GM12872 (cell line): ENCODE data around the gene VPS13D.

Experiments
- TF ChIP-seq, protein P1 (sequence below): IDR thresholded peaks from 3 replicates; pipeline ENCODE4 v1.5.1; 2011; ENCODE audit warnings: low read depth, mild to moderate bottlenecking, low read length, moderate library complexity; ENCODE audit not compliant: insufficient read depth

VPS13D gene

DNA sequence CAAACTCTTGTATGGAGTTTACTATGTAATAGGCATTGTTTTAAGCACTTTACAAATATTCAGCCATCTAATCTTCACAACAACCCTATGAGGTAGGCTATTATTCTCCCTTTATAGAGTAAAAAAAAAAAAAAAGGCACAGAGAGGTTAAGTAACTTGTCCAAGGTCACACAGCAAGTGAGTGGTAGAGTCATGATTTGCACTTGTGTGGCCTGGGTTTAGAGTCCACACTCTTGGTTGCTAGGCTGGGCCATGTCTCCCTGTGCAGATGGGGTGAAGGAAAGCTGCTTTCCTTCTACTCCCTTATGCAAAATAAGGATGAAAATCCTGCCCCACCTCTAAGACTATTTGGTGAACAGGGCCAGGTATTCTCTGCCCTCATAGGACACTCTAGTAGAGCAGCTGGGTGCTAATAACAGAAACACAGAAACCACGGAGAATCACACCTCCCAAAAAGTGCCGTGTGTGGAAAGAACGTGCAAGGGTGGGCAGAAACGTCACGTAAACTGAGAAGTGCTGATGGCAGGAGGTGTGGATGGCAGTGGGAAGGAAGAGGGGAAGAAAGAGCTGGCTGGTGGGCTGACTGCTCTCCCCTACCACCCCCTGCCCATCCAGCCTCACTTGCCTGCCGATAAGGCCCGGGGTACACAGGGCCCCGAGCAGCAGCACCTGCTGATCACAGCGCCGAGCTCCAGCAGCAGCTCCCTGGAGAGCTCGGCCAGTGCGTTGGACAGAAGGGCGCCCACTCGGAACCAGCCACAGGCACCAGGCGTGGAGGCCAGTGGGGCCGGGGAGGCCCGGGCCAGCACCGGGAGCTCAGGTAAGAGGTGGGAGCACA, 28.3 kb upstream of the VPS13D start:
- TF ChIP-seq, protein P1, sequence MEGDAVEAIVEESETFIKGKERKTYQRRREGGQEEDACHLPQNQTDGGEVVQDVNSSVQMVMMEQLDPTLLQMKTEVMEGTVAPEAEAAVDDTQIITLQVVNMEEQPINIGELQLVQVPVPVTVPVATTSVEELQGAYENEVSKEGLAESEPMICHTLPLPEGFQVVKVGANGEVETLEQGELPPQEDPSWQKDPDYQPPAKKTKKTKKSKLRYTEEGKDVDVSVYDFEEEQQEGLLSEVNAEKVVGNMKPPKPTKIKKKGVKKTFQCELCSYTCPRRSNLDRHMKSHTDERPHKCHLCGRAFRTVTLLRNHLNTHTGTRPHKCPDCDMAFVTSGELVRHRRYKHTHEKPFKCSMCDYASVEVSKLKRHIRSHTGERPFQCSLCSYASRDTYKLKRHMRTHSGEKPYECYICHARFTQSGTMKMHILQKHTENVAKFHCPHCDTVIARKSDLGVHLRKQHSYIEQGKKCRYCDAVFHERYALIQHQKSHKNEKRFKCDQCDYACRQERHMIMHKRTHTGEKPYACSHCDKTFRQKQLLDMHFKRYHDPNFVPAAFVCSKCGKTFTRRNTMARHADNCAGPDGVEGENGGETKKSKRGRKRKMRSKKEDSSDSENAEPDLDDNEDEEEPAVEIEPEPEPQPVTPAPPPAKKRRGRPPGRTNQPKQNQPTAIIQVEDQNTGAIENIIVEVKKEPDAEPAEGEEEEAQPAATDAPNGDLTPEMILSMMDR, result no peak

DNA sequence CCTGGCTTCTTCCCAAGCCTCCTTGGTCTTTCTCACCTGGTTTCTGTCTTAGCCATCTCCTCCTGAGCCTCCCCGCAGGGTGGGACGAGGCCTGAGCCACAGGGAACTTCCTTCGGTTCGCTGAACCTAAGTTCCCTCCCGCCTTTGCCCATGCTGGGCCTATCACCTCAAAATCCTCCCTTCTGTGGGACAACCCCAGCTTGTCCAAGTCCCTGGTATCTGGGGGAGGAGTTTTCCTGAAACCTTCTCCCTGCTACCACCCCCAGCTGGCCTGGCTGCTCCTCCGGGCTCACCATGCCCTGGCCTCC, 27.7 kb upstream of the VPS13D start:
- TF ChIP-seq, protein P1, result no peak

DNA sequence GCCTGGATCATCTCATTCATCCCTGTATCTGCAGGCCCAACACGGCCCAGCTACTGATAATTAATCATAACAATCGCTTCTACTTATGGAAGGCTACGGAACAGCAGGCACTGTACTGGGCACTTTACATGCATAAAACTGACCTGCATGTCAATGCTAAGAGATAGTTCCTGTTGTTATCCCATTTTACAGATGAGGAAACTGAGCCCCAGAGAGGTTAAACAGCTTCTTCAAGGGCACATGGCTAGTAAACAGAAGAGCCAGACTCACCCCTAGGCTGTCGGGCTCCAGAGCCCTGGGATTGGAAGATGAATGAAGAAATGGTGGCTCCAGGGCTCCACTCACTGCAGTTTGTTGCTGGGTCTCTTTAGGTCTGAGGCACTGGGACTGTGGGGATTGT, 27.3 kb upstream of the VPS13D start:
- TF ChIP-seq, protein P1, result no peak

DNA sequence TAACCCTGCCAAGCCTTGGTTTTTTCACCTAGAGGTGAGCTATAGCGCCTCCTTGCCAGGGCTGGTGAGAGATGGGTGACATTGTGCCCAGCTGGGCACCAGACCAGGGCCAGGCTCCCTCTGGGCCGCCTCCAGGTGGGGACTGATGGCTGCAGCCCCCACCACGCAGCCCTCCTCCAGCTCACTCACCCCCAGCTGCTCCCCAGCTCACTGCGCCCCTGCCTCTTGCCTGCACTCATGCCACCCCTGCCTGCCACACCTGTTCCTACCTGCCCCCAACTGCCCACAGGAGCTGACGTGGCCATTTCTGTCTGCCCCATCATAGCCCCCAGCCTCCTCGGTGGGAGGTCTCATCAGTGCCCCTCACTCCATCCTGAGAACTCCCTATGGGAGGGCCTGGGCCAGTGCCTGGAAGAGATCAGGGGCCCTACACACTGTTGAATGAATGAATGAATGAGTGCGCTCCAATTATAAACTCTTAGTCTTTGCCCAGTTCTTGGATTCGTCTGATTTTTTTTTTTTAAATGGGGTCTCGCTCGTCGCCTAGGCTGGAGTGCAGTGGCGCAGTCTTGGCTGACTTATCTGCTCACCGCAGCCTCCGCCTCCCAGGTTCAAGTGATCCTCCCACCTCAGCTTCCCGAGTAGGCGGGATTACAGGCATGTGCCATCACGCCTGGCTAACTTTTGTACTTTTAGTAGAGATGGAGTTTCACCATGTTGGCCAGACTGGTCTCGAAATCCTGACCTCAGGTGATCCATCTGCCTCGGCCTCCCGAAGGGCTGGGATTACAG, 26.4 kb upstream of the VPS13D start:
- TF ChIP-seq, protein P1, result no peak

DNA sequence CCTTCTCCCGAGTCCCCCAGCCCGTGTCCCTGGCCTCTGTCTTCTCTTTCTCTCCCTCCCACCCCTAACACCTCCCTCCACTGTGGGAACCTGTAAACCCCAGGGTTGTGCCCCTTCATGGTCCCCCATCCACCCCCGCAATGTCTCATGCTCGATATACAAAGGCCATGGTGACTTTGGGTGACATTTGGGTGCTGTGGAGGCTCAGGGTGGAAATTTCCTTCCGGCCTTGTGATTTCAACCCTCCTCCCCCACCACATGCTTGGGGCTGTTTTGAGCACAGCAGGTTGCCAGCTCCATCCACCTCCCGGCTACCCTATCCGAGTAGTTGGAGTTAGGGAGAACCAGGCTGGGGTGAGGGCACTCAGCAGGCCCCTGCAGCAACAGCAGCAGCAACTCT, 25.7 kb upstream of the VPS13D start:
- TF ChIP-seq, protein P1, result no peak

DNA sequence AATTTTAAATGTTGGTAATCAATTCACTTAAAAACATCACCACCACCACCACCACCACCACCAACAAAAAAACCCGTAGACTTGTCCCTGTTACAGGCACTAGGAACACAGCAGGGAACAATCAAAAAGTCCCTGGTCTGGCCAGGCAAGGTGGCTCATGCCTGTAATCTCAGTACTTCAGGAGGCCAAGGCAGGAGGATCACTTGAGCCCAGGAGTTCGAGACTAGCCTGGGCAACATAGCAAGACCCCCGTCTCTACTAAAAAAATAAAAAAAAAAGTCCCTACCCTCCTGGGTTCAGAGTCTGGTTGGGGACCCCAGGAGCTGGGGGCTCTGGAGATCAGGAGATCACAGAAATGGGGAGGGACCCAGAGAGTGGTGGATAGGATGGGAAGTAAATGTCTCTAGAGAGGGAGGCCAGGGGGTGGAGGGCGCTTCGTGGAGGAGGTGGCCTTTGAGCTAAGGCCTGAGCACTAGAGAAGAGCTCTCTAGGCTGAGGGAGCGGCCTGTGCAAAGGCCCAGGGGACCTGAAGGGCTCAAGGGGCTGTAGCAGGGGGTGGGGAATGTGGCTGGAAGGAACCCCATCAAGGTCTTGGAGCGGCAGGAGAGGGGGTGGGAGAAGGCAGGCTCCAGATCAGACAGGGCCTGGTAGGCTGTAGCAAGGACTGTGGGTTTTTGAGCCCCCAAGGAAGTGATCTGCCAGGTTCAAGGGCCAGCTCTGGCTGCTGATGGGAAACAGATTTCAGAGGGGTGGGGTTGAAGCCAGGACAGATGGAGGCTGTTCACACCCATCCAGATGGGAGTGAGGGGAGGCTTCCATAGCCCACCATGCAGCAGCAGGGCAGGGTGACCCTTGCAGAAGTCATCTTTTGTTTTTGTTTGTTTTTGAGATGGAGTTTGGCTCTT, 24.8 kb upstream of the VPS13D start:
- TF ChIP-seq, protein P1, result no peak

DNA sequence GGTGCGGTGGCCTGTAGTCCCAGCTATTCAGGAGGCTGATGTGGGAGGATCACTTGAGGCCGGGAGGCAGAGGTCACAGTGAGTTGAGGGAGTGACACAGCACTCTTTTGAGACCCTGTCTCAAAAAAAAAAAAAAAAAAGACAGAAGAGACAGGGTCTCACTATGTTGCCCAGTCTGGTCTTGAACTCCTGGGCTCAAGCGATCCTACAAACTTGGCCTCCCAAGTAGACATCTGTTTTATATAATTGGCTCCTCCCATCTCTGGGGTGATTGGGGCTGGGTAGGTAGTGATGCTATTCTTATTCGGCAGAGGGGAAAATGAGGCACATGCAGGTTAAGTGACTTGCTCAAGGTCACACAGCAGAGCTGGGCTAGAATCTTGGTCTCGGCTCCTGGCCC, 23.6 kb upstream of the VPS13D start:
- TF ChIP-seq, protein P1, result no peak
